ENCODE results near the gene RTTN.

RTTN gene

DNA sequence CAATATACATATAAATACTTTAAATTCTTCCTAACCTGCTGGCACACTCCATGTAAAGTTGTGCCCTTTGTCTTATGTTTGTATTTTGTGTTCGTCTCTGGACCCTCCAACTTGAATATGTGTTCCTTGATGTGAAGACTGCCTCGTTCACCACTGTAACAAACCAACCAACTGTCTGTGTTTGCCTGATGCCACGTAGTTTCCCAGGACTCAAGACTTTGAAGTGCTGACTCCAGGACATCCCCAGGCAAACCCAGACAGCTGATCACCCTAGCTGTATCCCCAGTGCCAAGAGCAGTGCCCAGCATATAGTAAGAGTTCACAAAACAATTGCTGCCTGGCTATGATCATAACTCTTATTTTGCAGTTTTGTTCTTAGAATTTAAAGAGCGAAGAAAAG, 242.3 kb downstream of the RTTN start:
- no peak for DNase-seq

DNA sequence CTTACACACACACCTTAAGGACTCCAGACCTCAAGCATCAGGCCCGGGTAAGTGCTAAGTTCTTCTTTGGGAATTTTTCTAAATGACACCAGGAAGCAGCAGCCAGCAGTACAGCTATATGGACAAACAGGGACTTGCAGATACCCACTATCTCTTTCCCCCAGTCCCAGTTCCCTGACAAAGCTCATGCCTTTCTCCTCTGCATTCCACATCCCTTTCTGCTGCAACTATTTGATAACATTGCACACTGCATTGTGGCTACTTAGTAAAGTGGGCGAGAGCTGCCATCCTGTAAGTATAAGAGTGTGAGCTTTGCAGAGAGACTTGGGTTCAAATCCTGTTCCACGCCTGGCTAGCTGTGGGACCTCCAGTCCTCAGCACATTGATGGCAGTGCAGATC, 243.8 kb downstream of the RTTN start:
- no peak for DNase-seq

DNA sequence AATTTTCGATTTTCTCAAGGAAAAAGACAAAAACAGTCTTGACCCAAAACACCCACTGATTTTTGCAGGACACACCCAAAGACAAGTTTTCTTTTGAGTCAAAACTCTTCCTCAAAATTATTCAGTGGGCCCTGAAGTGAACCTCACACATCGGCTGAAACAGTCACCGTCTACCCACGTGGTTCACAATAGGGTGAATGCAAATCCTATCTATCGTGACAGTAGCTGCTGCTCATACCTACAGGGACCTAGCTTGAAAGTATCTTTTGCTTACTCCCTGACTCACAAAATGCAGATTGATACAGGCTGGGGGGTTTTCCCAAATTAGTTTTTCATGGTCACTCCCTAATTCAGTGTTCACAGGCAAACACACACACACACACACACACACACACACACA, 247.1 kb downstream of the RTTN start:
- DNase-seq: no peak

DNA sequence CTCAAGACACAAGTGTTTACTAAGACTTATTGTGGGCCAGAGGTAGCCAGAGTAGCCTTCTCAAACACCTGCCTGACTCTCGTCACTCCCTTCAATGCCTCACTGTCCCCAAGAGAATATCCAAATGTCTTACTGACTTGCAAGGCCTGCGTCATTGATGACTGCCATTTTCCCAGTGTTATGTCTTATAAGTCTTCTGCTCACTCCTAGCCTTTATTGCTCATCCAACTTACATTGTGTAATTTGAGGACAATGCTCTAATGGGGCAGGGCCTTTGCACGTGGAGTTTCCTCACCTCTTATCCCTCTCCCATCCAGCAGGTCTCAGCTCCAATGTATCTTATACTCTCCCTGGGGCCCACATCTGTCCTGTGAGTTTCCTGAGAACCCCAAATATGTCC, 247.7 kb downstream of the RTTN start:
- DNase-seq: no peak

DNA sequence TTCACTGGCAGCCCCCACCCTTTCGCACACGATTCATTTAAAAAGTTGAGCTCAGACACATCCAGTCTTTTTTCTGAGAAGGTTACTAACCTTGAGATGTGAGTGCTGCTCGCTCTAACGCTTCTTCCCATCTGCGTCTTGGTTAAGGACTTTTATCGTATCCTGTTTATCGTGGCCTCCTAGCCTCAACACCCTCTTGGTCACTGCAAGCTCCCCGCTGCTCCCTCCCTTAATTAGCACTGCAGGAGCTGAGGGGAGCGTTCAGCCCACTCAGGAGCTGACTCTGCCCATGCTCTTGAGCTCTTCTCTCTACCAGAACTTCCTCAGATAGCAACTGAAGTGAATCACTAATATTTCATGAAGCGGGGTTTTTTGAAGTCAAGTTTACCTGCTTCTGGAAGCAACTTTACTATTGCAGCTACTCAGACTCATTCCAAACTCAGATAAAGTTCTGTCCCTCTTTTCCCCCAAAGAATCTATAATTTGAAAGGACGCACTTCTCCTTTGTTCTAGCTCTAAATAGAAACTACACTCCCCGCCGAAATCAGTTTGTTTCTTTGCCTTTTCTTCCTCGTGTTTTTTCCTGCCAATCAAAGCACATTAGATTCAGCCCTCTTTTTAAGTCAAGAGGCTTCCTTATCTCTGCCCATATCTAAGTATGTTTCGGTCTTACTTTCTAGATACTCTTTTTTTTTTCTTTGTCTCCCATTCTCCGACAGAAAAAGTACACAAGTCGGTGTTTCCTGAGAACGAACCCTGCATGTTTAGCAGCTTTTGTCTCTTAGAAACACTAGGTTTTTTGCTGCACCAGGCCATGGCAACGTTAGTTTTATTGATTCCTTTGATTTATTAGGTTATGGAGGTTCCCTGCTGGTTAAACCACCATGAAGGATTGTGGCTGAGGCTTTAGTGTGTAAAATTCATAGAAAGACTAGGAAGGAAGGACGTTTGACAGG, 248.5 kb downstream of the RTTN start:
- DNase-seq: no peak

DNA sequence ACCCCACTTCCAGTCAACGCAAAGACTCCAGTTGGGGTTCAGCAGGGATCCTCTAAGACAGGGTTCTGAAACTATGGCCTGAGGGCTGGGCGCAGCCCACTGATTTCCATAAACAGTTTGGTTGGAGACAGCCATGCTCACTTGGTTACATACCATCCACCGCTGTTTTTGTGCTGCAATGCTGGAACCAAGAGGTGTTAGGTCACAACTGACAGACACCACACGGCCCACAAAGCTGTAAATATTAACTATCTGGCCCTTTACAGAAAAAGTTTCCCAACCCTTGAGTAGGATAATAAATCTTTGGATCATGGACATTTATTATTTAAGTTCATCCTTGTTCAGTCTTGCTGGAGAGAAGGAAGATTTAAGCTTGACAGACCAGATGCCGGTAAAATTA, 249.4 kb downstream of the RTTN start:
- DNase-seq: no peak

DNA sequence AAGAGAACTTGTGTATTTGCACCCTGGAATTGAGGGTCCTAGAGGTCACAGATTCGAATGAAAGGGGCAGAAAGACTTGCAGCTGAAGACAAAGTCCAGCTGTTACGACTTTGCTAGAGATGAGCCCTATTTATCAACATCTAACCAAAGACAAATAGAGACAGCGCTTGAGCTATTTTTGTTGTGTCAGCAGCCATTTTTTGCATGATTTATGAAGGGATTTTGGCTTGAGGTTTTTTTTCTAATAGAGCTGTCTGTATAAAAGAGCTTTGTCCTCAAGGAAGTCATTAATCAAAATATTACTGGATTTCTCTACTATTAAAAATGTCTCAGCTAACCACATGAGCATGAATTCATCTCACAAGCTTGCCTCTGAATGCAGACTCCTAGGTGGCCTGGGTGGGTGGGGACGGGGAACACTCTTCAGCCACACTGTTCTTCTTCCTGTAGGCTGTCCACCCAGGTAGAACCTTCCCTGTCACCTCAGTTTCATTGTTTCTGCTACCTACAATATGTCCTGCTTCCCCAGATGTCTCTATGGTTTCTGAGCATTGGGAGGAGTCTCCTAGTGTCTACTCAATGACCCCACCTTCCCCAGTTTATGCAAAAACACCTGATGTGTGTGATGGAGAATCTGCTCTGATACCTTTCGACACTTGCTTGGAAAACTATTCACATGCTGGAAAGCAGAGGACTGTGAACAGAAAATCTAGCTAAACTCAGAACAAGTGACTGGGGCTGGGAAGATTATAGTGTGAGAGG, 250.6 kb downstream of the RTTN start:
- no peak for DNase-seq

DNA sequence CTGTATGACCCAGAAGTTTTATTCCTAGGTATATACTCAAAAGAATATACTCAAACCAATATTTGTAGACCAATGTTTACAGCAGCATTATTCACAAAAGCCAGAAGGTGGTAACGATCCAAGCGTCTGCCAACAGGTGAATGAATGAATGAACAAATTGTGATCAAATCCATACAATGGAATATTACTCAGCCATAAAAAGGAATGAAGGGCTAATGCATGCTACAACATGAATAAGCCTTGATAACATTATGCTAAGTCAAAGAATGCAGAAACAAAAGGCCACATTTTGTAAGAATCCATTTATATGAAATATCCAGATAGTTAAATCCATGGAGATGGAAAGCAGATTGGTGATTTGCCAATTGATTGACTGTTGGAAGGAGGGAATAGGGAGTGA, 252.3 kb downstream of the RTTN start:
- no peak for DNase-seq

Data from NCI-H1105 treated with DMSO at 0.1 percent for 48 hours (cell line).